SK-MEL-5 (cell line): ENCODE results near the gene STAM. TPM values are rescaled to one million over a fixed set of nuclear protein-coding genes. Genes with fewer than 3 reads are reported as not detected.

Source experiments
- DNase-seq: peaks from one replicate; pipeline ENCODE4 v3.0.0-alpha.2; 2016; ENCODE audit warnings: low read depth, low spot score
- in situ Hi-C: cut with HindIII; loops from 2 replicates; pipeline ENCODE4 v1.10.0; 2016; ENCODE audit warnings: low sequenced_read_pairs, high pct_unique_total_duplicates, low pct_unique_long_range_greater_than_20kb
- total RNA-seq: library from RNA; depleted of rRNA; stranded (reverse); fragments of >200 nt; shearing (Covaris generic); gene quantifications from 2 replicates; pipeline ENCODE4 v1.2.3, GENCODE V29; 2014

Gene STAM
- total RNA-seq, 1 experiment from 2014 or later: 17.3 TPM

- DNase-seq: no peak
- in situ Hi-C loops: no loop called here
Measured at GRCh38 chr10:17640331-17640816, 3.6 kb upstream of the STAM start.

GRCh38 chr10:17643339-17643754 lies 604 bp upstream of the STAM start:
- no peak for DNase-seq
- in situ Hi-C loops: no loop called here

- in situ Hi-C loops: no loop called here
- peak; percentile 38 for DNase-seq
Measured at GRCh38 chr10:17644485-17644943, 563 bp downstream of the STAM start.

GRCh38 chr10:17645621-17646345 lies 1.8 kb downstream of the STAM start:
- no peak for DNase-seq
- in situ Hi-C loops: no loop called here

- DNase-seq: no peak
- in situ Hi-C loops: no loop called here
Measured at GRCh38 chr10:17647326-17647725, 3.4 kb downstream of the STAM start.

- no peak for DNase-seq
- in situ Hi-C loops: no loop called here
Measured at GRCh38 chr10:17648243-17649035, 4.5 kb downstream of the STAM start.

GRCh38 chr10:17649052-17649451 lies 5.1 kb downstream of the STAM start:
- in situ Hi-C loops: no loop called here
- DNase-seq: no peak

- in situ Hi-C loops: no loop called here
- no peak for DNase-seq
Measured at GRCh38 chr10:17649836-17650235, 5.9 kb downstream of the STAM start.

- no peak for DNase-seq
- in situ Hi-C loops: no loop called here
Measured at GRCh38 chr10:17650416-17650815, 6.5 kb downstream of the STAM start.

- DNase-seq: no peak
- in situ Hi-C loops: no loop called here
Measured at GRCh38 chr10:17651896-17652295, 7.9 kb downstream of the STAM start.

- in situ Hi-C loops: no loop called here
- DNase-seq: no peak
Measured at GRCh38 chr10:17652585-17652984, 8.6 kb downstream of the STAM start.

- in situ Hi-C loops: no loop called here
- no peak for DNase-seq
Measured at GRCh38 chr10:17655009-17655408, 11.1 kb downstream of the STAM start.

- in situ Hi-C loops: no loop called here
- DNase-seq: no peak
Measured at GRCh38 chr10:17655567-17656146, 11.7 kb downstream of the STAM start.

GRCh38 chr10:17657103-17657500 lies 13.2 kb downstream of the STAM start:
- in situ Hi-C loops: no loop called here
- no peak for DNase-seq

GRCh38 chr10:17659365-17659764 lies 15.4 kb downstream of the STAM start:
- in situ Hi-C loops: no loop called here
- DNase-seq: no peak

GRCh38 chr10:17660921-17661320 lies 17.0 kb downstream of the STAM start:
- no peak for DNase-seq
- in situ Hi-C loops: no loop called here

GRCh38 chr10:17661510-17661909 lies 17.6 kb downstream of the STAM start:
- in situ Hi-C loops: no loop called here
- DNase-seq: no peak
